NCI-H226 (cell line): ENCODE results near the gene AMN.

Experiments
- DNase-seq: peaks from one replicate; pipeline ENCODE4 v3.0.0-alpha.2; 2015

Gene AMN

DNA sequence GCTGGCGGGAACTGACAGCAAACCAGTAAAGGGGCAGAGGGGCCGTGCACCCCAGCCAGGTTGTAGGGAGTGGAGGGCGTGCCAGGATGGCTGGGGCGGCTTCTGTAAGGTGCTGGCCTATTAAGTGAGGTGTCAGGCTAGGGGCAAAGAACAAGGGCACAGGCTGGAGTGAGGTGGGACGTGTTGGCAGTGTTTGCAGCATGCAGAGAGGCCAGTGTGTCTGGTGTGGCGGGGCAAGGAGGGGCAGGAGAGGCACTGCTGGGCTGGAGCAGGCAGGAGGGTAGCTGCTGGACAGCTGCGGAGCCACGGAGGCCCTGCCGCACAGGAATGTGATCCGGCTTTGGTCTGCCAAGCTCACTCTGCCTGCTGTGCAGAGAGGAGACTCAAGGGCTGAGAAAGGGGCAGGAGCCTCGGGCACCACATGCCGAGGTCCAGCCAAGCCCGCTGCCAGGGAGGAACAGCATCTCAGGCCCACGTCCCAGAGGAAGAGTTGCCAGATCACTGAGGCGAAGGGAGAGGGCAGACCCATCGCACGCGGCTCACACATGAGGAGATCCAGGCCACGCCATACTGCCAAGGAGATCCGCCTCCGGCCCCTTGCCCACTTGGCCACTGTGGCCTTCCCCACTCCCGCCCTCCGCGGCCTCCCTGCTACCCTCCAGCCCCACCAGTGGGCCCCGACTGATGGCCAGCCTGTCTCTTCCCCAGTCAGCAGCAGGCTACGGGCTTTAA lies 46.8 kb downstream of the AMN start:
- DNase-seq: no peak

DNA sequence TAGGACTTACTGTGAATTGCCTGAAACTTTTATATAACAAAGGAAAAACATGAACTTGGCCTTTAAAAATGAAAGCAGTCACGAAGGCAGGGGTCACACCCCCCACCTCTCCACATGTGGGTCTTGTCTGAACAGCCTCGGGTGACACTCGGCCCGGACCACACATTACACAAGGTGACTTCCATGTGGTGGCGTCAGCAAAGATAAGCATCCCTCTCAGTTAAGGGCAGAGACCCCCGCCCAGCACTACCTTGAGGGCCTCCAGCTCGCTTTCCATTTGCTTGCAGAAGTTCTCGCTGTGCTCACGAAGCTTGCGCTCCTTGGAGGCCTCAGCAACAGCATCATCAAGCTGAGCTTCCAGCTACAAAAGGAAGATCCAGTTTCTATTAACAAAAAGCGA lies 47.4 kb downstream of the AMN start:
- no peak for DNase-seq

DNA sequence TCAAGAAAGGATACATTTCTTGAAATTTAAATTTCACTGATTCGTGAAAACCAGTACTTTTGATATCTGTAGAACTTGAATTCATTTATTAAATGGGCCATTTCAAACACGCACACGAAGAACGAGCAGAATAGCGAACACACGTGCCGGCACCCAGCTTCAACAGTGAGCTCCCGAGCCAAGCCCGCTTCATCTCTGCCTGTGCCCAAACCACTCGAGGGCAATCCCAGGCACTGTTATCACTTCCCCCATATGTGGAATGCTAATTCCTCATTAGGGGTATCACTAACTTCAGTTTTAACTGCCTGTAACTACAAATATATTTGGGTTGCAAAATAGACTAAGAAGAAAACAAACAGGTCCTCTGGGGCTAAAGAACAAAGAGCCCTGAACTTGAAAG lies 48.0 kb downstream of the AMN start:
- no peak for DNase-seq

DNA sequence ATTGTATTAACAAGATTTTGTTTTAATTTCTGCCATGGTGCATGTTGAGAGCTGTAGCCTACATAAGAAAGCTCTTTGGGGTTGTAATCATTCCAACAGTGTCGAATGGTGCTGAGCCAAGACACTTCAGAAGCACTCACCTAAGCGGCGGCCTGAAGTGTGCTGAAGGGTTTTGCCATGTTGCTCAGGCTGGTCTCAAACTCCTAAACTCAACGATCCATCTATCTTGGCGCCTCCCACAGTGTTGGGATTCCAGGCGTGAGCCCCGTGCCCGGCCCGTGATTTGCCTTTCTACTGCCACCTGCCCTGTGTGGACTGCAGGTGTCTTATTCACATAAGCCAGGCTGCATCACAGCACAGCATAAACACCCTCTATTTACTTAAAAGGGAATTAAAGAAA lies 48.9 kb downstream of the AMN start:
- DNase-seq: no peak

DNA sequence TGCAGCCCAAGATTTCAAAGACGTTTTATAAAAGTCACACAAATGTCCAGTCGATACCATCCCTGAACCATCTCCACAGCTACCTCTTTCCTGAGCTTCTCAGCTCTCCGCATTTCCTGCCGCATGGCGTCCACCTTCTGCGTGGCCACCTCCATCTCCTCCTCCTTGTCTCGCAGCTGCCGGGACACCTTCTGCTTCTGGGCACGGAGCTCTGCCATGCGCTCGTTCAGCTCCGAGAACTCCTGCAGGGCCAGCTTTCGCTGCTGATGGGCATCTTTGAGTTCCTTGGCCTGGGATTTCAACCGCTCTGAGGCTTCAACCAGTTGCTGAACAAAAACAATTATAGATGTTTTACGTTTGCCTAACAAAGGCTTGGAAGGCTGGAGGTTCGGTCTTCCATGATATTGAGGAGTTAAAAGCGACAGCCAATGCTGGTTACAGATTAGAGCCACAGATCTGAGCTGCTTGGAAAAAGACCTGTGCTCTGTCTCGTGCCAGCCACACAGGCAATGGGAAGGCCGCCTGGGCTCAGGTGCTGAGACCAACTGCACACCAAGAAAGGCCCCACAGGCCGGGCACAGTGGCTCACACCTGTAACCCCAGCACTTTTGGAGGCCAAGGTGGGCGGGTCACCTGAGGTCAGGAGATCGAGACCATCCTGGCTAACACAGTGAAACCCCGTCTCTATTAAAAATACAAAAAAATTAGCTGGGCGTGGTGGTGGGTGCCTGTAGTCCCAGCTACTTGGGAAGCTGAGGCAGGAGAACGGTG lies 49.6 kb downstream of the AMN start:
- no peak for DNase-seq

DNA sequence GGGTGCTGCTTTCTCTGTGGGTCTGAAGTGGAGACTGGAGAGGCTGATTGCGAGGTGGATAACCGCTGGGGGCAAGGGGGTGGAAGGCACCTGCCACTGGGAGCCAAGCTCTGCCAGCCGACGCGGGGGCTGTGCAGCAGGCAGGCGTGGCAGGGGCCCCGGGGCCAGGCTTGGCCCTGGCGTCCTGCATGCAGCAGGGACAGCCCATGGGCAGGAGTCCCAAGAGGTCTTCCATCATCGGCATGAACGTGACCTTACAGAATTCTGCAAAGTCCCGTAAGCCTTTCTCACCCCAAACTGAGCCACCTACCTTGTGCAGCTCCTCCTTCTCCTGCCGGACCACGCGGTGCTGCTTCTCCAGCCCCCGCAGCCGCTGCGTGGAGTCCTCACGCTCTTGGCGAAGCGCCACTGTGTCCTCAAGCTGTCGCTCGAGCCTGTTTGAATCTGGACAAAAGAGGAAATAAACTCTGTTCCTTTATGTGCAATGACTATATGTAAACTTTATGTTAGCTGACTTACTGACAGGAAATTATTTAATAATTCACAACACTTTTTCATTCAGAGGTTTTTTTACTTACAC lies 51.3 kb downstream of the AMN start:
- no peak for DNase-seq

DNA sequence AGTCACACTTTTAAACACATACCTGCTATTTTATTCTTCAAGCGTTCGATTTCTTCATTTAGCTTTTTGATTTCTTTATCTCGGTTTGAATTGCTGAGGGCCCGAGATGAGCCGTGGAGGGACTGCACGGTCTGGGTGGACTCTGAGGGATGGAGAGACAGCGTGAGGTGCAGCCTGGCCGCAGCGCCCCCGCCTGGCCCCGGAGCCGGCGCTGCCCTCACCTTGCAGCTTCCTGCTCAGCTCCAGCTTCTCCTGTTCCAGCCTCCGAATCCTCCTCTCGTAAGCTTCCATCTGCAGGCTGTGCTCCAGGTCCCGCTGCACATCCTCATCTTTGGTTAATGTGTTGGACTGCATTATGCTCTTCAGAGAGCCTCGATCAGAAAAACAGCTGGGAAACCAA lies 53.2 kb downstream of the AMN start:
- no peak for DNase-seq

DNA sequence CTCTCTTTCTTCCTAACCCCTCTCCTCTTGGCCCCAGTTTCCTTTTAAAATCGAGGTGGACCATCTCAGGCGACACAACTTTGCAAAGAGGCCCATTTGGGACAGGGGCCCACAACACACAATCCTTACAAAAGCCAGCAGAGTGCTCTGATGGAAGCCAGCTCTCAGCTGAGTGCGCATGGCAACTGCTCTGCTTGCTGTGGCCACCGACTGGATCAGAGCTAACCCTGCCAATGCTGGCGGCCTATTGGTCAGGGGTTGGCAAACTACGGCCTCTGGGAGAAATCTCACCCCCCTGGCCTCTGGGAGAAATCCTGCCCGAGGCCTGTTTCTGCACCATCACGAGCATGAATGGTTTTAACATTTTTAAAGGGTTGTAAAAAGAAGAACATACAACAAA lies 55.0 kb downstream of the AMN start:
- DNase-seq: no peak

DNA sequence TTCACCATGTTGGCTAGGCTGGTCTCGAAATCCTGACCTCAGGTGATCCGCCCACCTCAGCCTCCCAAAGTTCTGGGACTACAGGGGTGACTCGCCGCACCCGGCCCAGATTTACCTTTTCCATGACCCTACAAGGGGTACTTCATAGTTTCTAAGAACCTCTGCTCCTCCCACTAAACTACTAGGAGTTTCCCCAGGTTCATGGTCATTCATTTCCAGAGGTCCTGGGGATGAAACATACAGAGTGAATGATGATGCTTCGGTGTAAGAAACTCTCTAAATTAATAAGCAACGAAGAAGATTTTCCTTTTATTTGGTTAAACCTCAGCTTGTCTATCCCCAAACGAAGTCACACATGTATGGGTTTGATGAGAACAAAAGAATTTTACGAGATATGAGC lies 56.9 kb downstream of the AMN start:
- DNase-seq: no peak

DNA sequence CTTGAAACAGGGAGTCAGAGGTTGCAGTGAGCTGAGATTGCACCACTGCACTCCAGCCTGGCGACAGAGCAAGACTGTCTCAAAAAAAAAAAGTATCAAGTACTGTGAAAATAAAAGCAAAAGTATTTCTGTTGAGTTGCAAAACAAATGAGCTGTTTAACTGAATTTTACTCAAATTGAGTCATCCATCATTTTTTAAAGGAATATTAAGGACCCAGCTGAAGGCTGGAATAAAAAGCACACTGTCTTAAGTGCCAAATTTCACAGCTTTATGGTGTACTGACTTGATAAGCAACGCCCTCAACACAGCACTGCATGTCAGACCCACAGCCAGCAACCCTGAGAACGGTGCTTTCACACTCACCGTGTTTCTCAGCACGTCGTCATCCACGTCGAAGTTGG lies 57.9 kb downstream of the AMN start:
- no peak for DNase-seq
